ENCODE results near the gene VPS37D. TPM values are rescaled to one million over a fixed set of nuclear protein-coding genes. Genes with fewer than 3 reads are reported as not detected.

Gene VPS37D
- total and polyA plus RNA-seq, 10 of the 15 experiments (the other 5 are each of a cell fraction or from before 2014, with no cell fraction given), result 0.10 to 0.45 (median 0.16) TPM; not detected in 6

GRCh38 chr7:73700069-73700423 lies 32.4 kb downstream of the VPS37D start:
- CTCF ChIA-PET, result interaction anchor here (0.9 to 2.0 kb wide), 2 partner anchors 17 to 35 kb away, joined by 3 to 7 read pairs; no protein-coding TSS in a partner anchor
- SMC1A ChIA-PET (ENCODE audit: uncharacterized antibody, unreplicated experiment), result no interaction called here
- Histone ChIP-seq H2AFZ (ENCODE audit: control insufficient read depth, low read depth, low read length) (no peak overlapping the region), H3K27me3 (replicated peaks in 1 of 2; ENCODE audit: control insufficient read depth in 2 of 2, insufficient read depth in 2 of 2, low read length in 1 of 2) (no peaks in the 10 kb centered on the region), H3K9me3 (replicated peaks; ENCODE audit: control insufficient read depth, insufficient read depth, low read length) (no peaks in the 10 kb centered on the region), H3K36me3 (ENCODE audit: control insufficient read depth in 2 of 2, insufficient read depth in 2 of 2, low read length in 1 of 2) (peaks cover 8 to 23% of the 10 kb centered on the region in 2 experiments), H3K79me2 (ENCODE audit: control insufficient read depth, insufficient read depth, low read length) (no peaks in the 10 kb centered on the region), H3K4me3 (no peak overlapping the region), H3K4me2 (ENCODE audit: control insufficient read depth, insufficient read depth) (no peak overlapping the region), H3K9ac (ENCODE audit: control insufficient read depth, insufficient read depth, low read length) (no peak overlapping the region), H3K27ac (ENCODE audit: control insufficient read depth, insufficient read depth) (no peak overlapping the region), H3K4me1 (ENCODE audit: control insufficient read depth, insufficient read depth, low read length) (no peaks in the 10 kb centered on the region), H4K20me1 (ENCODE audit: control insufficient read depth, insufficient read depth) (no peaks in the 10 kb centered on the region)
- TF ChIP-seq IRF3 (IDR thresholded peaks at IDR 0.05) (no peak), ATF7 (IDR thresholded peaks at IDR 0.05; ENCODE audit: low read depth) (no peak), BCL3 (IDR thresholded peaks at IDR 0.05; ENCODE audit: borderline replicate concordance, insufficient read depth, low read depth, low read length, poor library complexity, severe bottlenecking) (no peak), ZZZ3 (IDR thresholded peaks at IDR 0.05; ENCODE audit: control insufficient read depth, insufficient read length, low read depth) (no peak), HDGF (IDR thresholded peaks at IDR 0.05) (no peak), JUND (IDR thresholded peaks at IDR 0.05; ENCODE audit: low read depth, low read length) (no peak), ZBTB4 (CRISPR knock-in tag; IDR thresholded peaks at IDR 0.05) (no peak), CHD1 (IDR thresholded peaks at IDR 0.05; ENCODE audit: low read depth, low read length) (no peak), CUX1 (IDR thresholded peaks at IDR 0.05; ENCODE audit: insufficient replicate concordance, low read depth, low read length) (no peak), EZH2 (IDR thresholded peaks at IDR 0.05; ENCODE audit: borderline replicate concordance, control insufficient read depth, low read depth, low read length) (no peak), HCFC1 (IDR thresholded peaks at IDR 0.05; ENCODE audit: low read length) (no peak), DPF2 (IDR thresholded peaks at IDR 0.05) (no peak)
- POLR2A ChIA-PET, result no interaction called here
- ATAC-seq (no peak), FAIRE-seq (no peak), DNase-seq (ENCODE audit: low read depth, low spot score) (no peak)
- no TSS peak for BruUV-seq (replicated peaks)
- intact Hi-C loops (cut with micrococcal nuclease; ENCODE audit: unreplicated experiment), result no loop called here
- WGBS (ENCODE audit: insufficient coverage, insufficient replicate concordance, low lambda C conversion rate, missing lambda C conversion rate), result 61% methylated on average over 7 of the region's 14 CpGs
- RAD21 ChIA-PET (ENCODE audit: unreplicated experiment), result no interaction called here
- in situ Hi-C loops (cut with MboI), result no loop called here

All from GM12878 (cell line).